GM19043 (cell line): ENCODE results near the gene NBEAL2.
A peak's percentile ranks its signal among the peaks of the same experiment; 100 is the strongest.

Experiments used
- ATAC-seq: cut with Tn5 transposase; IDR thresholded peaks from one replicate; pipeline ENCODE4 v1.9.1; 2021; ENCODE audit warnings: low read depth; ENCODE audit not compliant: unreplicated experiment

Gene NBEAL2

DNA sequence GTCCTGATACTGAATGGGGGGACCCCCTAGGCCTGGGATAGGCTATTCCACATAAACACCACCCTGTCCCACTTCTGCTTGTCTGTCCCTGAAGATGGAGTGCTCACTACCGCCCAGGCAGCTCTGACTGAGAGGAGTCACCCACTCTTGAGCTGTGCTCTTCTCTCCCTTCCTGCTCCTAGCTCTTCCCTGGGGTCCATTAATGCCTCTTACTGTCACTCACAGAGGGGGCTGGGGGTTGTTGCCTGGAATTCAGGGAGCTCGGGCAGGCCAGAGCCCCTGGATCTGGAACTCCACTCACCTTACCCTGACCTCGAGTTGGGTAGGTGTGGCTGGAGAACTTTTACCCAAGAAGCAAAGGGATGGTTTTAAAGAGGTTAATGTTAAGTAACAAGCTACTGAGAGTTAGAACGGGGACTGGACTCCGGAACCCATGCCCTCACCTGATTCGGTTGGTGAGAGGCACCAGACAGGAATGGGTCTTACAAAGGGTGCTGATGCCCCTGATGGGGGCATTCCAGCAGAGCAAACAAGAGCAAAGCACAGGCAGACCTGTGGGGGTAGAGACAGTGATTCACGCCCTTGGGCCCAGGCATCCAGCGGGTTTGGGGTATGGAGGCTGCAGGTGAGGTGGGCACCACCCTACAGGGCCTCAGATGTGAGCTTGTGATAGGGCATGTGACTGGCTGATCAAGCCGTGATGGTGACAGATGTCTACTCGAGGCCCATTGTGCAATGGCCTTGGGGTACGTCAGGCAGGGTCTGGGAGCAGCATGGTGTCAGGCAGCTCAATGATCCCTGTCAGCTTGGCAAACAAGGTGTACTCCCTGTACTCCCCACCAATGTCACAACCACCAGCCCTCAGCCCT lies 5.4 kb downstream of the NBEAL2 start:
- no peak for ATAC-seq

DNA sequence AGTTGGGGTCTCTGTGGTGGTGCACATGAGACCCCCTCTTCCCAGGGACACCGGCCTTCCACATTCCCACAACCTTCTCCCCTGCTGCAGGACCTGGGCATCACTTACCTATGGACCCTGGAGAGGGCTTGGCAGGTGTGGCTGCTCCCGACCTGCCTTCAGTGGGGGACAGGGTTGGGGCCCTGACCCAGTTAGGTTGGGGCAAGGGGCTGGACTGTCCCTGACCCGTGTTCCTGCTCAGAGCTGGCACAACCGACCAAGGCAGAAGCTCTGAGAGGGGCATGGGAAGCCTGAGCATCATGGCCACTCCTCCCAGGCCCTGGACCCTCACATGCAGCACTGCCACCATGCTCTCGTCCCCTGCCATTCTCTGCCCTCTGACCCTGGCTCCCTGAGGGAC lies 6.1 kb downstream of the NBEAL2 start:
- ATAC-seq, result no peak

DNA sequence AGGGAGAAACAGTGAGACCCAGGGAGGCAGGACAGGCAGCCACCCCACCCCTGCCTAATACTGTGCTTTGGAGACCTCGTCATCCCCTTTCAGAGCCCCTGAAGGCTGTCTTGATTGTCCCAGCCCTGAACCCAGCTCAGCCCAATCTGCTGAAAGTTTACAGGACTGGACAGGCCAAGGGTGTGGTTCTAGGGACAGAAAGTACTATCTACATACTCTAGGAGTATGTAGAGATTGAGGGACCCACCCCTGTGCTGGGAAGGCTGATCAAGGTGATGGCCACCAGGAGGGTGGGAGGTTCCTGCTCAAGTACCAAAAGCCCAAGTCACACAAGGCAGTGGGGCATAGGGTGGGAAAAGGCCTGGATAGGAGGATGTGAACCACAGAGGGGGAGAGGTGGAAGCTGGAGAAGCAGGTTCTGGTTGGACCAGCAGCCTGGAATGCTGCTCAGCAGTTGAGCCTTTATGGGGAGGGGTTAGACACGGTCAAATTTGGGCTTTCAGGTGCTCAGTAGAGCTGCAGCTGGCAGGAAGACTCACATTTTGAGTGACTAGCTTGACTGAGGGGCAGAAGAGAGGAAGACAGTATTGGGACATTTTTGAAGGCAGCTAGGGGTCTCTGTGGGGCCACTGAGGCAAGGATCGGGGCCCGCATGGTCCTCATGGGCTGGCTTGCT lies 6.7 kb downstream of the NBEAL2 start:
- ATAC-seq, result no peak

DNA sequence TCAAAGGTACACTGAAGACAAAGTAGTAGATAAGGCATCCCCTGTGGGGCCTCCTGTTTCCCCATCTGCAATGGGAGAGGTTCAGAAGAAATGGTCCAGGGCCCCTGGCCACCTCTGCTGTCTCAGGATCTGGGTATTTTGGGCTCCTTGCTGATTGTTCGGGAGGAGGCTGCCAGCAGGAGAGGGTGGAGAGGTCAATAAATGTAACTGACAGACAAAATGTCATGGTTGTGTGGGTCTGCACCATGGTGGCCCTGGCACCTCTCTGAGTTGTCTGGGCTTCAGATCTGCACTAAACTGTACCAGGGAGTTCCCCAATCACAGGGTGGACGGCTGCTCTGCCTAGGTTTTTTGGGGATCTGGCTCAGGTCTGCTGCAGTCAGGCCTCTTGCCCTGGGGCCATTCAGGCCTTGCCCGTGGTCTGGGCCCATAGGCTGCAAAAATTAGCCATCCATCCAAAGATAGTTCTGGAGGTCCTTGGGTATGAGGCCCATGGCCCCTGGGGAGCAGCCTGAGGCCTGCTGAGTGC lies 7.4 kb downstream of the NBEAL2 start:
- no peak for ATAC-seq

DNA sequence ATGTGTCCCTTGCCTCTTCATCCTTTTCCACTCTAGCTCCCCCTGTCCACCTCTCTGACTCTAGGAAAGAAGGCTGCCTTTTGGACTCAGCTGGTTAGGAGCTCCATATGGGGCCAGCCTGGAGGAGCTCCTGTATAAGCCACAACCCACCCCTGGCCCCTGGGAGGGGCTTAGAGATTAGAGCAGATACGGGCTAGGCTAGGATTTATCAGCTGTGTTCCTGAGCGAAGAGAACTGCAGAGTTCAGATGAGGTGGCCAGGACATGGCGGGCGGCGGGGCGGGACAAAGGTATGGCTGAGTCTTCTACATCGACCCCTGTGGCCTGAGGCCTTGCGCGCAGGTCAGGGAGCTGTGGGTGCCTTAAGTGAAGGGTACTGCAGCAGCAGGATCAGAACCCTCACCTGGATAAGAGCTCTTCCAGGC lies 7.9 kb downstream of the NBEAL2 start:
- peak; percentile 5 for ATAC-seq

DNA sequence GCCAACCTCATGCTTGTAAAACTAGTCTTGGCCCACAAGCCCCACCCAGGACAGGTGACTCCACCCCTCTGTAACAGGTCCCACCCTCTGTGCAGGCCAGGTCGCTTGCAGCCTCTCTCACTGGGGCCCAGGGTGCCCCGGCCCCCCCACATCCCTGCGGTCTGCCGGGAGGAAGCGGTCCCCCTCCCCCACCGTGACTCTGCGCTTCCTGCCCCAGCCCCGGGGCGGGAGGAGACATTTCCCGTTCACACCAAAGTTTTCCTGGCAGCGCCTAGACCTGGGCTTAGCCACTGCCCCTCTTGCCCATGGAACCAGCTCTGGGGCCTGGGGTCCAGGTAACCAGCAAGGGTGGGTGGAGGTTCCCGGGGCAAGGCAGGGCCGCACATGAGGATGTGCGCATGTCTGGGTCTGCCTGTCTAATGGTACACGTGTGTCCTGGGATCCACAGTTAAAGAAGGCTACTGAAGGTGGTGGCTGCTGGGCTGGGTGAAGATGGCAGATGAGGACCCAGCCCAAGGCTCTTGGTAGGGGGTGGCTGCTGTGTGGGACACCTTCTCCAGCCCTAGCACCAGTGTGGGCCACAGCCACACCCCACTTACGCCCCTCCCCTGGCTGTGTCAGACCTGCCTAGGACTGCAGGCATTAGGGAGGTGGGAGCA lies 8.4 kb downstream of the NBEAL2 start:
- ATAC-seq, result peak; percentile 62

DNA sequence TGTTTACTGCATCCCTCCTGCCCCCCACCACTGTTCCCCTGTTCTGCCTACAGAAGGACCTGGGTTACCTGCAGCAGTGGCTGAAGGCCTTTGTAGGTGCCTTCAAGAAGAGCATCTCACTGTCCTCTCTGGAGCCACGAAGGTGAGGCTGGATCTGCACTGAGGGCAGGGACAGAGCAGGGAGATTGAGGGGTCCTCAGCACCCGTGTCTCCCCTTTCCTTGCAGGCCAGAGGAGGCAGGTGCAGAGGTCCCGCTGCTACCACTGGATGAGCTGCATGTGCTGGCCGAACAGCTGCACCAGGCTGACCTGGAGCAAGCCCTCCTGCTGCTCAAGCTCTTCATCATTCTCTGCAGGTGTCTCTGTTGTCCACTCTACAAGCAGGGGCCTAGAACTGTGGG lies 9.2 kb downstream of the NBEAL2 start:
- ATAC-seq, result no peak

DNA sequence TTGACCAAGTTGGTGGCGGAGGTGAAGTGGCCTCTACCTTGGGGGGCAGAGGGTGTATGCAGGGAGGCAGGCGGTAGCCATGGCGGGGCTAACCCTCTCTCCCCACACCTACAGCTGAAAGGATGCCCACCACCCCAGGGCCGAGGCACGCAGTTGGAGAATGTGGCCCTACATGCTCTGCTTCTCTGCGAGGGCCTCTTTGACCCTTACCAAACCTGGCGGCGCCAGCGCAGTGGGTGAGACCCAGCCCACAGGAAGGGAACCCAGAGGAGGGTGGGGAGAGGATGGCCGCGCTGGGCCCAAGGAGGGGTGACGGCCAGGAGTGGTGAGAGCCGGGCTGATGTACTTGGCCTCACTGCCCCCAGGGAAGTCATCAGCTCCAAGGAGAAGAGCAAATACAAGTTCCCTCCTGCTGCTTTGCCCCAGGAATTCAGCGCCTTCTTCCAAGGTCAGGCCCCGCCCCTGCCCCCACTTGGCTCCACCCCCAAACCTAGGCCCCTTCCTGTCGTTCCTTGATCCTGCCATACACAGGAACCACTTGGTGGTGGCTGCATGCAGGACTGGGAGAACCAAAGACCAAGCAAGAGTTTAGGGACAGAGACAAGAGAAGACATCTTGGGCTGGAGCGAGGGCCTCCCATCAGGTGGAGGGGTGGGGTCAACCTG lies 9.8 kb downstream of the NBEAL2 start:
- ATAC-seq, result no peak

DNA sequence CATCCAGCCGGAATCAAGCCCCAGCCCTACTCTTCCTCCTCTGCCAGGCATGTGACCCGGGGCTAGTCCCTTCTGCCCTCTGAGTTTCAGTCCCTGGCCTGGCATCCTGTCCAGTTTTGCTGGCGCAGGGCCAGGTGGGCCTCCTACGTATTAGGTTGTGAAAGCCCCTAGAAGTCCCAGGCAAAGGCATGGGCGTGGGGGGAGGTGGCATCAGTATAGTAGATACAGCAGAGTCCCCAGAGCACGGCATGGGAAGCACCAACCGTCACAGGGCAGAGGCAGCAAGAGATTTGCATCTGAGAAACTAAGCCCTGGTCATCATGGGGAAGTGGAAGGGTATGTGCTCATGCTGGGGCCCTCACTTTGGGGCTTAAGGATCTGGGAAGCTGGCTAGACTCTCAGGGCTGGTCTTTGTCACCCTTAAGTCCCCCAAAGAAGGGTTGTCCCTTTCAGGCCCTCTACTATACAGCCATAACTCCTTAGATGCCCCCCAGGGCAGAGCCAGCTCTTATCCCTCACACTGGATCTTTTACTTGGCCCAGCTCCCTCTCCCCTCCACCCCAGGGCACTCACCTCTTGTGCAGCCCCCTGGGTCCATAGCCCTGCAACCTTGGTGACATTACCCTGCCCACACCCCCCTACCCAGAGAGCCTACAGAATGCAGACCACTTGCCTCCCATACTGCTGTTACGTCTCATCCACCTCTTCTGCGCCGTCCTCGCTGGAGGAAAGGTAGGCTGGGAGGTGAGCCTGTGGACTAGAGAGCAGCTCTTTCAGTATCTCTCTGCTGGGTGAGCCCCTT lies 11.3 kb downstream of the NBEAL2 start:
- no peak for ATAC-seq

DNA sequence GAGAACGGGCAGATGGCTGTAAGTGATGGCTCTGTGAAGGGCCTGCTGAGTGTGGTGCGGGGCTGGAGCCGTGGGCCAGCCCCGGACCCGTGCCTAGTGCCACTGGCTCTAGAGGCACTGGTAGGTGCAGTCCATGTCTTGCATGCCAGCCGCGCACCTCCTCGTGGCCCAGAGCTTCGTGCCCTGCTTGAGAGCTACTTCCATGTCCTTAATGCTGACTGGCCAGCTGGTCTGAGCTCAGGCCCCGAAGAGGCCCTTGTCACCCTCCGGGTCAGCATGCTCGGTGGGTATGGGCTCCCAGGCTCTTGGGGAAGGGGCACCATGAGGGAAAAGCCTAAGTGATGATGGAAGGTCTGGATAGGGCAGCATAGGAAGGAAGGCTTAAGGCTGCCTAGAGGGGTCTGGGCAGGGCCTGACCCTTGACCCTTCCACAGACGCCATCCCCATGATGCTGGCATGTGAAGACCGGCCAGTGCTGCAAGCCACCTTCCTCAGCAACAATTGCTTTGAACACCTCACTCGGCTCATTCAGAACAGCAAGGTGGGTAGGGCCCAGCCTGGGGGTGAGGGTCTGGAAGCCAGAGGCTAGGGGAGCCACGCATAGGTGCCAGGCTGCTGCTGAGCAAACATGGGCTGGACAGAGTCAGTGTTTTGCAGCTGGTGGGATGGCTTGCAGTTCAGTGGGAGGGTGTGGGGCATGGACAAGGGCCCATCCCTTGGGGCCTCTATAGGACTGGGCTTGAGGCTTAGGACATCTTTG lies 12.1 kb downstream of the NBEAL2 start:
- ATAC-seq, result no peak

DNA sequence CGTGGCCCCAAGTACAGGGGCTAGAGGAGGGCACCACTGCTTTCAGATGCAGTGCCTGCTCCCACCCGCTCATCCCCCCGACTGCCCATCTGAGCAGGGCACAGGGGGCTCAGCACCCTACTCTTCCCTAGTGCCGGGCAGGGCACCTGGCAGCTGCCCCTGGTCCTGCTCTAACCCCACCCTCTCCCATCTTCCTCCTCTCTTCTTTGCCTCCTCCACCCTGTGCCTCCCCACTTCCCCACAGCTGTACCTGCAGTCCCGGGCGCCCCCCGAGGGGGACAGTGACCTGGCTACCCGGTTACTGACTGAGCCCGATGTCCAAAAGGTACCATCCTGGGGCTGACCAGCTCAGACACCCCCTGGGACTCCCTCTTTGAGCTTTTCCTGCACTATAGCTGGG lies 12.8 kb downstream of the NBEAL2 start:
- no peak for ATAC-seq

DNA sequence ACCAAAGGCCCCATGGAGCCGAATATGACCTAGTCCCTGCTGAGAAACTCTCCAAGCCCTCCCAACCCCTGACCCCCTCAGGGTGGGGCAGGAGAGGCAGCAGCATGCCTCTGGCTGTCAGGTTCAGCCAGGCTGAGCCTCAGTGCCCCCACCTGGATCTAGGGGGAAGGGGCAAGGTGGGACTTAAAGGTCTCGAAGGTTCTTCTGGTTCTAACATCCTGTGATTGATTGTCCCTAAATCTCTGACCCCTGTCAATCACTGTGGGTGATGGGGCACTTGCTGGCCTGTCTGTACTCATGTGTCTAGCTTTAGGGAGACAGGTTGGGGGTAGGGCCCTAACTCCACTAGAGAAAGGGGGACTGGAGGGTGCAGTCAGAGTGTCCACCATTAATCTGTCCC lies 13.8 kb downstream of the NBEAL2 start:
- no peak for ATAC-seq

DNA sequence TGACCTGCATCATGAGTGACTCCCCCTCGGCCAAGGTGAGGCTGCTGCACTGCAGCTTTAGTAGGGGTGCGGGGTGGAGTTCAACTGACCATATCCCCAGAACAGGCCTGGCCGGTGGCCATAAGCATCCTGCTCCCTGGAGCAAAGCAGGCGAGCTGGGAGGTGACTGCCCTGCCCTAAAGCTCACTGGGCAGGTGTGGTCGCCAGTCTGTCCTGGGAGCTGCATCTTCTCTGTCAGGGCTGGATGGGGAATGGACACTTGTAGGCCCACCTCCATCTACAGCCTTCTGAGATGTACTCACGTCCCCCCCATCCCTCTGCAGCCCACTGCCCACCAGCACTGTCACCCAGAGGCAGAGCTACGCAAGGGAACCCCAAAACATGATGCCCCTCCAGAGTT lies 14.5 kb downstream of the NBEAL2 start:
- ATAC-seq, result no peak

DNA sequence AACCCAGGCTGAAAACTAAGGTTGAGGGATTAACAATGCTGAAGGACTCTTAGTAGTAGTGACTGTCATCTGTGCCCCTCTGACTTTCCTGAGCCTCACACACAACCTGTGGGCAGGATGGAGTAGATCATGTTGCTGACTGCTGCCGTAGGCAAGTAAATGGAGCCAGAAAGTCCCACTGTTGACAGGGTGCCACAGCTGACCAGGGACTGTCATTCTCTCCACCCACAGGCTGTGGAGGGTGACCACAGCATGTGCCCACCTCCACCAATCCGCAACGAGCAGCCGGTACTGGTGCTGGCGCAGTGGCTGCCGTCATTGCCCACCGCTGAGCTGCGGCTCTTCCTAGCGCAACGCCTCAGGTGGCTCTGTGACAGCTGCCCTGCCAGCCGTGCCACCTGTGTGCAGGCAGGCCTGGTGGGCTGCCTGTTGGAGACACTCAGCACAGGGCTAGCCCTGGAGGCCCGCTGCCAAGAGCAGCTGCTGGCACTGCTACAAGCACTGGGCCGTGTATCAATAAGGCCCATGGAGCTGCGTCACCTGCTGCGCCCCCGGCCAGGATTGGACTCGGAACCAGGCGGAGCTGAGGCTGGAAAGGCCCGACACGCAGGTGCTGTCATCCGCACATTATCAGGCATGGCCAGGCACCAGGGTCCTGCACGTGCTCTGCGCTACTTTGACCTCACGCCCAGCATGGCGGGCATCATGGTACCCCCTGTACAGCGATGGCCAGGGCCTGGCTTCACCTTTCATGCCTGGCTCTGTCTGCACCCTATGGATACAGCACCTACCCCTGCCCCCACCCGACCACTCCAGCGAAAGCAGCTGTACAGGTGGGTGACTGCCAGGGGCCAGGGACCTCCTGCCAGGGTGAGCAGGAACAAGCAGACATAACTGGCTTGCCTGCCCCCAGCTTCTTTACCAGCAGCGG lies 15.6 kb downstream of the NBEAL2 start:
- ATAC-seq, result no peak

DNA sequence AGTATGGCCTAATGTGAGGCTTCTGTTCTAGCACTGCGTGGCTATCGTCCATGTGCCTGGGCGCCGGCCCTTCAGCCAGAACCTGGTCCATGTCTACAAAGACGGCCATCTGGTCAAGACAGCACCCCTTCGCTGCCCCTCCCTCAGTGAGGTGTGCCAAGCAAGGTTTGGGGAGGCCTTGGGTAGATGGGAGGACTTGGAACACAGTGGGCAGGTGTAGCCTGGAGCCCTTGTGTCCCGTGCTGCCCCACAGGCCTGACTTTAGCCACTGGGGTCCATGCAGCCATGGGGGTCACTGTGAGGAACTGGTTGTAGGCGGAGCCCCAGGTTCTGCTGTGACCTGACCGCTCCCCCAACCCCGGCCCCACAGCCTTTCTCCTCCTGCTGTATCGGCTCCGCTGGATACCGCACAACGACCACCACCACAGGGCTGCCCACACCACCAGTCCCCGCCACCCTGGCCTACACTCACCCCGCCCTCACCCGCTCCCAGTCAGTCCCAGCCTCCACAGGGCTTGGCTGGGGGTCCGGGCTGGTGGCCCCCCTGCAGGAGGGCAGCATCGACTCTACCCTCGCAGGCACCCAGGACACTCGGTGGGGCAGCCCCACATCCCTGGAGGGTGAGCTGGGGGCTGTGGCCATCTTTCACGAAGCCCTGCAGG lies 16.6 kb downstream of the NBEAL2 start:
- ATAC-seq, result no peak

DNA sequence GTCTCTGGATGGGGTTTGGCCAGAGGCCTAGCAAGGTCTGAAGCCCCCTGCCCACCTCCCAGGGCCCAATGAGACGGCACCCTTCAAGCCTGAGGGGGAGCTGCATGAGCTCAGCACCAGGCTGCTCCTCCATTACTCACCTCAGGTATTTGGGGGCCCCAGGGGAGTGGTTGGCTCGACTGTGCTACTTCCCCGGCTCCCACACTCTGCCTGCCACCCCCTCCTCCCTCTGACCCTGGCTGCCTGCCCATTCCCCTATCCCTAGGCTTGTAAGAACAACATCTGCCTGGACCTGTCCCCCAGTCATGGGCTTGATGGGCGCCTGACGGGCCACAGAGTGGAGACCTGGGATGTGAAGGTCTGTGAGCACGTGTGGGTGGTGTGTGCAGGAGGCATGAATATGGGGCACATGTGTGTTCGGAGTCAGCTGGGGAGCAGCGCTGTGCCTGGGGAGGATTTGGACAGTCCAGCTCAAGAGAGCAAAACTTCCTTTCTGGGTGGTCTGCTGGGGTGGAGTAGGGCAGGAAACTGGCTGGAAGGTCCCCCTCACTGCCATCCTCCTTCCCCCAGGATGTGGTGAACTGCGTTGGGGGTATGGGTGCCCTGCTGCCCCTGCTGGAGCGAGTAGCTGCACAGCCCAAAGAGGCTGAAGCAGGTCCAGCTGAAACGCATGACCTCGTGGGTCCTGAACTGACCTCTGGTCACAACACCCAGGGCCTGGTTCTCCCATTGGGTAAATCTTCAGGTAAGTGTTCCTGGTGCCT lies 17.4 kb downstream of the NBEAL2 start:
- no peak for ATAC-seq
